Bronchial epithelial cell (primary cell): ENCODE data around the gene NT5C1A. TPM values are rescaled to one million over a fixed set of nuclear protein-coding genes. Genes with fewer than 3 reads are reported as not detected.
A peak's percentile ranks its signal among the peaks of the same experiment; 100 is the strongest.

Source experiments
- DNase-seq: peaks from one replicate; pipeline ENCODE4 v3.0.0-alpha.2; 2010; ENCODE audit warnings: low read depth
- FAIRE-seq: peaks from 2 replicates; lab custom pipeline; 2011; peaks lifted over from hg19 to GRCh38; lab: Jason Lieb, UNC
- H3K27me3 ChIP-seq: 2 replicates; pipeline ENCODE4 v1.5.1; 2011; ENCODE audit warnings: low read length; ENCODE audit not compliant: control insufficient read depth, insufficient read depth
- H3K36me3 ChIP-seq: 2 replicates; pipeline ENCODE4 v1.5.1; 2011; ENCODE audit warnings: low read length; ENCODE audit not compliant: control insufficient read depth, insufficient read depth
- H3K4me3 ChIP-seq: 2 replicates; pipeline ENCODE4 v1.5.1; 2011; ENCODE audit warnings: mild to moderate bottlenecking, low read depth, low read length, control low read depth
- total RNA-seq: library from RNA; depleted of rRNA; stranded (reverse); fragments of >200 nt; gene quantifications from 2 replicates; pipeline ENCODE4 v1.2.1, GENCODE V29; 2014
- TF ChIP-seq, protein P1 (sequence below): IDR thresholded peaks from 2 replicates; pipeline ENCODE4 v1.5.1; 2011; ENCODE audit warnings: mild to moderate bottlenecking, moderate library complexity, low read length, control low read depth, inconsistent platforms; ENCODE audit not compliant: insufficient read depth, severe bottlenecking

NT5C1A gene
- total RNA-seq, 1 donor from 2014 or later: not detected

DNA sequence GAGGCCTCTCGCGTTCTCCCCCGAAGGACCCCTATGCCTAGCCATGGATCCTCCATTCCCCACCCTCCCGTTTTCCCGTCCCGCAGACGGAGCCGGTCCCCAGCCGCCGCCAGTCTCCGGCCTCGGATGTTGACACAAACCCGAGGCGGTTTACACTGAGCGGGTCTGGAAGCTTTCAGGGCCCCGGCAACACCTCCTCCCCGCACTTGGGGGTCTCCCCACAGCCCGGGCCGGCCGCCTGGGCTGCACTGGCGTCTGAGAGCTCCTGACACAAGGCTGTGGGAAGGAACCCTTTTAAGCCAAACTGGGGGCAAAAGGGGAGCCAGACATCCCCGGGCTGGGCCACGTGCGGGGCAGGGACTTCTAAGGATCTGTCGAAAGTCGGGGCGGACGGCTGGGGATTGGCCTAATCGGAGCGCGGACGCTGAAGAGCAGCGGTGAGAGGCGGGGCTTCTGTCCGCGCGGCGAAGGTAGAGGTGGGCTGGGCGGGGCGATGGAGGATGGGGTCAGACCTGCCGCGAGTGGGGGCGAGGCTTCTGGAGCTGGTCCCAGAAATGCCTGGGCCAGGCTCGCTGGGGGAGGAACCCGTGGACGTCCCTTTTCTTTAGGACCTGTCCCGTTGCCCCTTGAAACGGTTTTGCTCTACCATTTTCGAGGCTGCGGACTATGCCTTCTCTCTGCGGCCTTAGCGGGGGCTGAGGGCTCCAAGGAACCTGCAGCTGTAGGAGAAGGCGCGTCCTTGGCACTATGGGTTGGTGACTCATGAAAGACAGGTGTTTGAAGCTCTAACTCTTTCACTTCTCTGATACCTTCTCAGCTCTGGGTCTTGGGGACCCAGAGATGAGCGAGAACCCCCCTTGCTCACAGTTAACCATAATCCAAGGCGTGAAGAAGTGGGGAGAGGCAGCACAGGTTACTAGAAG lies 20.5 kb upstream of the NT5C1A start:
- TF ChIP-seq, protein P1, sequence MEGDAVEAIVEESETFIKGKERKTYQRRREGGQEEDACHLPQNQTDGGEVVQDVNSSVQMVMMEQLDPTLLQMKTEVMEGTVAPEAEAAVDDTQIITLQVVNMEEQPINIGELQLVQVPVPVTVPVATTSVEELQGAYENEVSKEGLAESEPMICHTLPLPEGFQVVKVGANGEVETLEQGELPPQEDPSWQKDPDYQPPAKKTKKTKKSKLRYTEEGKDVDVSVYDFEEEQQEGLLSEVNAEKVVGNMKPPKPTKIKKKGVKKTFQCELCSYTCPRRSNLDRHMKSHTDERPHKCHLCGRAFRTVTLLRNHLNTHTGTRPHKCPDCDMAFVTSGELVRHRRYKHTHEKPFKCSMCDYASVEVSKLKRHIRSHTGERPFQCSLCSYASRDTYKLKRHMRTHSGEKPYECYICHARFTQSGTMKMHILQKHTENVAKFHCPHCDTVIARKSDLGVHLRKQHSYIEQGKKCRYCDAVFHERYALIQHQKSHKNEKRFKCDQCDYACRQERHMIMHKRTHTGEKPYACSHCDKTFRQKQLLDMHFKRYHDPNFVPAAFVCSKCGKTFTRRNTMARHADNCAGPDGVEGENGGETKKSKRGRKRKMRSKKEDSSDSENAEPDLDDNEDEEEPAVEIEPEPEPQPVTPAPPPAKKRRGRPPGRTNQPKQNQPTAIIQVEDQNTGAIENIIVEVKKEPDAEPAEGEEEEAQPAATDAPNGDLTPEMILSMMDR: no peak
- no peak for DNase-seq
- no peak for FAIRE-seq
- H3K27me3 ChIP-seq: peaks cover 11% of the 10 kb centered on the region
- H3K36me3 ChIP-seq: no peaks in the 10 kb centered on the region
- H3K4me3 ChIP-seq: no peak overlapping the region

DNA sequence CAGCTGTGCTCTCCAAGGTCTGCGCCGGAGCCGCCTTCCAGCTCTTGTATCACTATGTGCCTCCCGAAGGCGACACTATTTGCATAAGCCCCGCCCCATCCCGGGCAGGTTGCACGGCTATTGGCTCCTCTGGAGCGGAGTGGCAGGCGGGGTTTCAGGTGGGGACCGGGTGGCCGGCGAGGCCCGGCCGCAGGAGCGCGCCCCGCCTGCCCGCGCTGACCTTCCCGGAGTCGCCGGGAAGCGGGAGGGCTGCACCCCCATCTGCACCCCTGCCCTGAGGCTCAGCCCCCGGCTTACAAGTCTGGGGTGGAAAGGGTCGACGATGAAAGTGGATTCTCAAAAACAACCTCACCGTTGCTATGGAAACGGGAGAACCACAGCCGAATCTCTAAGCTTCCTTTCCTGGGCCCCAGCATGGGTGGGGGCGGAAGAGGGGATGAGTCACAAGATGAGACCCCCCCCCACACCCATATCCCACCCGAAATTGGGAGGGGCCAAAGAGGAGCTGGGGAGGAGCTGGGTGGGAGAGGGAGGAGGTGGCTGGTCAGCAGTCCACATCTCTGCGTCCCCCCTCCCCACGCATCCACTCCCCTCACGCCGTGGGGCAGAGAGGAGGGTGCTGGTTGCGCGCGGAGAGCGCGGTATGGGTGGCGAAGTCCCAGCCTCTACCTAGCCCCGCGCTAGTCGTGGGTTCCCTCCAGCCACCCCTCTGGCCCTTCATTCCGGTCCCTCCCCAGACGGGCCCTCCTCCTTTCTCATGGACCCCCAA lies 19.7 kb upstream of the NT5C1A start, which contains the start of gene HPCAL4:
Gene HPCAL4 (minus strand): TSS at position 51 of the 769 bp plus-strand sequence. CDS start 6,830 bp downstream, outside the sequence.
- TF ChIP-seq, protein P1: no peak
- H3K27me3 ChIP-seq: peaks cover 15% of the 10 kb centered on the region
- no peak for FAIRE-seq
- peak; percentile 72 for DNase-seq
- H3K36me3 ChIP-seq: no peaks in the 10 kb centered on the region
- H3K4me3 ChIP-seq: peak within 1 kb of the TSS; percentile 19

DNA sequence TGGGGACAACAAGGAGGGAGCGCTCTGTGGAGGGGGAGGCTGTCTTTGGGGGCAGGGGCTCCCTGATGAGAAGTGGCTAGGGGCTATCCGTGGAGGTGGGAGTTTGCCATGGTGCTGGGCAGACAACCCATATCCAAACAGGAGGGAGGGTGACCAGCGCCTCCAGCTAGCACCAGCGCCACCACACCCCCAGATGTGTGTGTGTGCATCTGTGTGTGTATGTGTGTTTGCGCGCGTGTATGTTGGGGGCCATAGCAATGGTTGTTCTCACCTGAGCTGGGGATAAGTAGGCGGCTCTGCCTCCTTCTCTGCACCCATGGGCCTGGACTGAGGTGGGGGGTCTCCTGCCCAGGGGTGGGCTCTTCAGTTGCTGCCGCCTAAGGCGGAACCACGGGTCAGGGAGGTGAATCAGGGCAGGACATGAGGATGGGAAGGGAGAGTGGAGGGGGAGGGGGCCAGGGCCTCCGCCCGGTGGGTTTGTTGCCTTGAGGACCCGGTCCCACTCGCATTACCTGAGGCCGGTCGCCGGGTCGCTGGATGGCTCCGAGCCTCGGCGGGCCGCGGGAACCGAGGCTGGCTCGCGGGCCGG lies 19.0 kb upstream of the NT5C1A start:
- TF ChIP-seq, protein P1: no peak
- FAIRE-seq: no peak
- Histone ChIP-seq H3K36me3 (no peaks in the 10 kb centered on the region), H3K4me3 (peak overlapping the region; percentile 19), H3K27me3 (peaks cover 16% of the 10 kb centered on the region)
- DNase-seq: no peak

DNA sequence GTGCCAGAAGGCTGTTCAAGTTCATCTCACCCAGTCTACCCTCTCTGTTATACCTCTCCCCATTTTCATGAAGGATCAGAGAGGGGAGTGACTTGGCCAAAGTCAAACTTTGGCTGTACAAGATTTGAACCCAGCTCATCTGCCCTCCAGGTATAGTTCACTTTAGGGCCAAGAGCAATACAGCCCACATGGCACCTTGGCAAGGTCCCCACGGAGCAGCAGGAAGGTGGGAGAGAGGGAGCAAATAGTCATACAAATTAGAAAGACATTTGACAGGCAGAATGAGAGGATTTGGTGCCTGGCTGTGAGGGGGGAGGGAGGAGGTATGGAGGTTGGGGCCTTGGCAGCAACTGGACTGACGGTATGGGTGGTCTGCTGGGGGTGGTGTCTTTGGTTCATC lies 18.3 kb upstream of the NT5C1A start:
- no peak for DNase-seq
- TF ChIP-seq, protein P1: no peak
- Histone ChIP-seq H3K27me3 (peaks cover 15% of the 10 kb centered on the region), H3K4me3 (no peak overlapping the region), H3K36me3 (no peaks in the 10 kb centered on the region)
- no peak for FAIRE-seq

DNA sequence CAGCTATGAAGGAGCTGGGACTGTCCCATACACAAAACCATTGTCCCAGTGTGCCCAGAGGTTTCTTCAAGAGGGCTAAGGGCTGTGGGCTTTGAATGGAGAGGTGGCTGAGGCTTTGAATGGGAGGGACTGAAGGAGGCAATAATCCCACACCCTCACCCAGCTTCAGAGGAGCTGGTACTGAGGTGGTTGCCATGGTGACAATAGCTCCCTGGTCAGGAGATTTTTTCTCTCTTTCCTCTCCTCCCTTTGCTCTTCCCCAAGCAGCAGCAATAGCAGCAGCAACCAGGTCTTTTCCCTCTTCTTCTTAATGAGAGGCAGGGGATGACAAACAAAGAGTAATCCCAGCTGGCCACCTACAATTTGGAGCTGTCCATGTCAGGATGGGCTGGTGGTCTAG lies 17.7 kb upstream of the NT5C1A start:
- H3K4me3 ChIP-seq: no peak overlapping the region
- TF ChIP-seq, protein P1: no peak
- no peak for DNase-seq
- no peaks in the 10 kb centered on the region for H3K36me3 ChIP-seq
- FAIRE-seq: no peak
- H3K27me3 ChIP-seq: peaks cover 17% of the 10 kb centered on the region
